Inflammatory macrophage (primary cell): ENCODE data around the gene PLCB1.

ENCODE experiments used
- DNase-seq, 2 donors: peaks; one replicate each; pipeline ENCODE4 v3.0.0-alpha.2; 2020 to 2022

The PLCB1 gene

GRCh38 chr20:8912731-8913130 lies 780.7 kb downstream of the PLCB1 start:
- DNase-seq, result no peak

- DNase-seq, result no peak
Measured at GRCh38 chr20:8913456-8913855, 781.4 kb downstream of the PLCB1 start.

- no peak for DNase-seq
Measured at GRCh38 chr20:8914421-8914820, 782.4 kb downstream of the PLCB1 start.

GRCh38 chr20:8917084-8917483 lies 785.0 kb downstream of the PLCB1 start:
- DNase-seq, result no peak

GRCh38 chr20:8918145-8918544 lies 786.1 kb downstream of the PLCB1 start:
- DNase-seq, result no peak

GRCh38 chr20:8924539-8924938 lies 792.5 kb downstream of the PLCB1 start:
- DNase-seq, result no peak

- DNase-seq, result no peak
Measured at GRCh38 chr20:8930726-8931125, 798.7 kb downstream of the PLCB1 start.

- no peak for DNase-seq
Measured at GRCh38 chr20:8932192-8933165, 800.4 kb downstream of the PLCB1 start.

GRCh38 chr20:8933381-8933807 lies 801.3 kb downstream of the PLCB1 start:
- DNase-seq, result no peak

- no peak for DNase-seq
Measured at GRCh38 chr20:8934362-8934761, 802.3 kb downstream of the PLCB1 start.
